GM18861 (cell line): ENCODE data around the gene RAX.
"Not testable (repeated sequence)": the region's sequence is repeated elsewhere in the genome, so short reads cannot be mapped to it uniquely, and the experiment has no call there.

ENCODE experiments used
- ATAC-seq: cut with Tn5 transposase; IDR thresholded peaks from one replicate; pipeline ENCODE4 v1.9.1; 2021; ENCODE audit not compliant: unreplicated experiment

The RAX gene

DNA sequence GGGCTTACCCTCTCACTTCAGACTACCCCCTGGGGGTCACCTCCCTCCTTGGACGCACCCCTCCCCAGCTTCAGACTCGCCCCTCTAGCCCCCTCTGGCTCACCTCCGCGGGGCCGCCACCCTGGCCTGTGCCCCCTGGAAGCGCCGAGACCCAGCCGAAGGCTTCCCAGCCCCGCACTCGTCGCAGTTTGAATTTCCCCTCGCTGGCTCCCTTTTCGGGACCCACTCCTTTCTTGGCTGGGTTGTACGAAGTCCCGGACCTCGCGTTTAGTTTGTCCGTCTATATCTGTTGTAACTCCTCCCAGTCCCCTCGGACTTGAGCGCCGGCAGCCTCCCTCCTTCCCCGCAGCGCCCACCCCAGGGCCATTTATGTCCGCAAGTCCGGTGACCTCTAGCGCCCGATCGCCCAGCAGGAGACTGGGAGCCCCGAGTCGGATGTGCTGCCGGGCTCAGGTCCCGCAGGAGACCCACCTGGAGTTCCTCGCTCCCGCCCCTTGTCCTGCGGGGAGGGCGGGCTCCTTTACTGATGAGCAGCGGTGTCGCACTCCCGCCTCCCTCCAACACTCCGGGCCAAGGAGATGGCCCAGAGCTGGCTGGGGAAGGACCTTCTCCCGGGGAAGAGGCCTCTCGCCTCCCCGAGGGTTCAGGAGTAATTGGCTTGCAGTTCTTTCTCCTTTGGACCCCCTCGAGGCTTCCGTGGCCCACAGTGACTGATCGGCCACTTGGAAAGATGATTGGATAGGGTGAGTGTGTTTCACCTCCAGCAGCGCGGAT, 692 bp upstream of the RAX start:
- no peak for ATAC-seq

DNA sequence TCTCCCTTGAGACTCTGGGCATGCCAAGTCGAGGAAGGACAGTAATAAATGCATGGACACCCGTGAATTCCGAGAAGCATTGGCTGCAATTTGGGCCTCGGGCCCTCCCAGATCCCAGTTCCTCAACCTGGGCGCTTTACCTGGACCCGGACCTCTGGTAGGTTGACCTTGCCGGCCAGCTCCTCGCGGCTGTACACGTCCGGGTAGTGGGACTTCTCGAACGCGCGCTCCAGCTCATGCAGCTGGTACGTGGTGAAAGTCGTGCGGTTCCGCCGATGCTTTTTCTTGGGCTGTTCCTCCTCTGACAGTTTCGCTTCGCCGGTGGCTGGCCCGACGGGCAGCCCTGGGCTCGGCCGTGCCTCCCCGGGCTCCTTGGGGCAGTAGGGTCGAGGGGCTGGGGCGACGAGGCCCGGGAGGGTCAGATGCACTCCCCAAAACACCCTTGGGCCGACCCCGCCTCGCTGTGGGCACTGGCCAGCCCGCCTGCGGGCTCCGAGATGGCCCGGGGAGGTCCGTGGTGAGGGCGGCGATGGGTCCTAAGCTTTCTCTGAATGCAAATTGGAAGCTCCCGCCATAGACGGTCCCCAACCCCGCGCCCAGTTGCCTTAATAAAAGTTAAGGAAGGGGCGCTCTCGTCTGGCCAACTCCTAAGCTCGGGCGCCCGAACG, 899 bp downstream of the RAX start:
- ATAC-seq, result no peak

DNA sequence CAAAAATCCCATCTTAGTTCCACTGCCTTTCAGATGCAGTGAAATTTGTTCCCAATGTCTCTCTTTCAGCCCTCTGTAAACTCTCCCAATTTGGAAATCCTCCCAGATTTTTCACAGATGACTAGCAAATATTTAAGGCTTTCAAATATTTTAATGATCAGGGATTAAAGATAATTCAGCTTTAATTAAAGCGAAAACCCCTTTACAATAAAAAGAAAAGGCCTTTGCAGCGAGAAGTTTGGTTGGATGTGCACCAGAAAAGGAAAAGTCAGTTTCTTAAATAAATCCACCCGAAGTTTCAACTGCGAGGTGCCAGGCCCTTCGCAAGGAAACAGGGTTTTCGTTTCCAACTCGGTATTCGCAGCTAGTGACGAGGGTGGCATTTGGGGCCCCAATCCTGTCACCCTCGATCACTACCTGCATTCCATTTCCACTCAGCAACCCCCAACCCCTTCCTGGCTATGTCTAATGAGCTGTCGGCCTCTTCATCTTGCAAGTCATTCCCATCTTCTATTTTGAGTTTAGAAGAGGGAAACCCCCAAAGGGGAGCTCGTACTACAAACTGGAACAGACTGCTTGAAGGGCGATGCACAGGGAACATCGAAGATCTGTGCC, 1.5 kb downstream of the RAX start:
- ATAC-seq, result no peak

DNA sequence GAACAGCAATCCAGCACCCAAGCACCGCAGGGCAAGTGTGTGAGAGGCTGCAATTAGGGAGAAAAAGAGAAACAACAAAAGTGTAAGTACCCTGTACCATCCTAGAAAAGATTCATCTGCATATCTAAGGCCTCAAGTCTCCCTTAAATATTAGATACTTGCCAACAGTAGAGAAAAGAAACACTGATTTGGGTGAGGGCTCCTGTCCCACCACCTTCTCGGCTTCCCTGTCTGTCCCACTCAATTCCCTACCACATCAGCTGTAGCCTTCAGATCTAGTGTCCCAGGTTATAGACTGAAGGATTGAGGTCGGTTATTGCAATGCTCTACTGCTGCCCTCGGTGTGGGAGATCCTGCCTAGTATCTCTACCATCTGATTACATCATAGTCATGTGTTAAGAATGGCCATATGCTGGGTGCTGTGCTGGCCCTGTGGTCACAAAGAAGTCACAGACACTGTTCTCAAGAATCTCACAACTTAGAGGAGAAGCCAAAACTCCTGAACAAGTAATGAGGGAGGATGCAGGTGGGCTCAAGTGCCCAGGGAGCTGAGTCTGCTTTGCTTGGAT, 2.5 kb downstream of the RAX start:
- ATAC-seq, result no peak

DNA sequence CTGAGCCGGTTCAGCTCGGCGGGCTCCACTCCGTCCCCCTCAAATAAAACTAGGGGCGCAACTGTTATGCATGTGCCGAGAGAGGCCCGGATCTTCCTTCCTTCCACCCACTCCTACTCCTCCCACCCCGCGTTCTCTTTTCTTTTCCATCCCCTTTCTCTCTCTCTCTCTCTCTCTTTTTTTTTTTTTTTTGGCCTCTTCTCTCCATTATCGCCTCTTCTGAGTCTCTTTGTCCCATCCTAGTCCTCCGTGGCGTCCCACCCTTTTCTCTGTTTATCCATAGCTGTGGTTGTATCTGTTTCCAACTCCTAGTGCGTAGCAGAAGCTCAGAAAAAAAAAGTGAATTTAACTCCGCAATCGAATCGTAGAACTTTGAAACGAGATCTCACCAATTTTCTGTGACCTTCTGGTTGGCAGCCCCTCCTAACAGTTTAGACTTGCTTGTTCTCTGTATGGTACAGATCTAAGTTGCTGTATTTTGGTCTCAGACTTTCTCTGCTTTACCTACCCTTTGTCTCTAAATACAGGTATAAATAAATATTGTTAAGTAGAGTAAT, 3.6 kb downstream of the RAX start:
- ATAC-seq, result no peak

DNA sequence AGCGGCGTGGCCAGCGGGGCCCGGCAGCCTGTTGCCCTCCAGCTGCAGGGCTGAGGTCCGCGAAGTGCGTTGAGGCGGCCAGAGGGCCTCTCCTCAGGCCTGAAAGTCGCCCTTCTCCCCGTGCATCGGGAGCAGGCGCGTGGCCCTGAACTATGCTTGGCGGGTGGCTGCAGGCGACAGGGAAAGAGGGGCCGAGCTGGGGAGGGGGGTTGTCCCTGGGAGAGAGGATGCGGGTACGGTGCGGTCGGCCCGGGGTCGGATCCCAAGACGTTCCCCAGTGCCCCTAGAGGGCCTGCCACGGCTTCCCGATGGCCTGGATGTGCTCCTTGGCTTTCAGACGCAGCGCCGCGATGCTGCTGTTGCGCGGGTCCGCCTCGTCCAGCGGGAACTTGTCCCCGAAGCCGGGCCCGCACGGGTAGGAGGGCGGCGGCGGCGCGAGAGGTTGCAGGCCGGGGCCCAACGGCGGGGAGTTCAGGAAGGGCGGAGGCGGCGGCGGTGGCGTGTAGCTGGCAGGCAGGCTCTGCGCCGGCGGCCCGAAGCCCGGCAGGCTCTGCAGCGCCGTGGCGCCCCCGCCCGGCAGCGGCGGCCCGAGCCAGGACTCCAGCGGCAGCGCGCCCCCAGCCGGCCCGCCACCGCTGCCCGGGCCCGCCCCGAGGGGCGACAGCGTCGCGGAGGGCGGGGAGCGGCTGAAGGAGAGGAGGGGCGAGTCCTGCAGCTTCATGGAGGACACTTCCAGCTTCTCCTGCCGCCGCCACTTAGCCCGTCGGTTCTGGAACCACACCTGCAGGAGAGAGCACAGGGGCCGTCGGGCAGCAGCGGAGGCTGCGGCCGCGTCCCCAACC, 4.3 kb downstream of the RAX start:
- ATAC-seq, result no peak

DNA sequence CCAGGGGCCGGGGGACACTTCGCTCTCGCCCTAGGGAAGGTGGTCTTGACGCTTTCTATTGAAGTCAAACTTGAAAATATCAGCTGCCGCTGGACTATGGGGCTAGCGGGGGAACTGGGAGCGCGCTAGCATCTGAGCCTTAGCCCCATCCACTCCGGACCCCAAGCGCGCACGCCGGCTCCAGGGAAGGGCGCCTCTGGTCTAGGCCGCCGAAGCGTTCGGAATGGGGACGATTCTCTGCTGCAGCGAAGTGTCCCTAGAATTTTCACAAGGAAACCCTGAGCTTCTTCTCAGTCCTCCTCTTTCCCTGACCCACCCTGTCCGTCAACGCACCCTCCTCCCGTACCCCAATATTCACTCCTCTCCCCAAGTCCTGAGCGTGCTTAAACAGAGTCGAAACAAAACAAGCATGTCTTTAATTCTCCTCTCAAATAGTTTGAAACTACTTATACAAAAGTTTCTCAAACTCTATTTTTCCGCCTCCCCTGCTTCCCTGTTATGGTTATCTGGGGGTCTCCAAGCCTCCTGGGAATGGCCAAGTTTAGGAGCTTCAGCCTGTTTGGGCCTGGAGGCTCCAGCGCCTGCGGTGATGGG, 5.0 kb downstream of the RAX start:
- no peak for ATAC-seq

DNA sequence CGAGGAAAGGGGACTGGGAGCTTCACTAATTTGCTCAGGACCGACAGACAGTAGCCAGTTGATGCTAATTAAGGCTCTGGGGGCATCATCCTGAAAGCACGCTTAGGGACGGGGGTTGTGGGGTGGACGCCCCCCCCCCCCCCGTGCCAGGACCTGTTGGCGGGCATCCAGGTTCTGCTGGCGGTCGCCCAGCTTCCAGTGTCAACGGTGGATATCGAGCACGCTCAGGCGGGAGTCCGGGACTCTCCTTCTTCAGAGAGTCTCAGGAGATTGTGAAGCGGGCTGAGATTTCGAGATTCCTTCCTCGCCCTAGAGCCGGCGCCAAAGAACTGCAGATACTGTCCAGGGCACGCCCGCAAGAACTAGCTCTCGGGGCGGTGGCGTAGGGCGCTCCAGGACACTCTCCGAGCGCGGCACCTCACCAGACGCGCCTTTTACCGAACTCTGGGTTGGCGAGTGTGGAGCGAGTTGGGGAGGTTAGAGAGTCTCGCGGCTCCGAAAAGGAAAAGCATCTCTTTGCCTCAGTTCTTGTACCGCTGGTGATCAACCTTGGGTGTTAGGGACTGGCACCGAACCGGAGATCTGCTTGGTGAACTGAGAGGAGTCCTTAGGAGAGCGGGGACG, 5.6 kb downstream of the RAX start:
- ATAC-seq, result no peak

DNA sequence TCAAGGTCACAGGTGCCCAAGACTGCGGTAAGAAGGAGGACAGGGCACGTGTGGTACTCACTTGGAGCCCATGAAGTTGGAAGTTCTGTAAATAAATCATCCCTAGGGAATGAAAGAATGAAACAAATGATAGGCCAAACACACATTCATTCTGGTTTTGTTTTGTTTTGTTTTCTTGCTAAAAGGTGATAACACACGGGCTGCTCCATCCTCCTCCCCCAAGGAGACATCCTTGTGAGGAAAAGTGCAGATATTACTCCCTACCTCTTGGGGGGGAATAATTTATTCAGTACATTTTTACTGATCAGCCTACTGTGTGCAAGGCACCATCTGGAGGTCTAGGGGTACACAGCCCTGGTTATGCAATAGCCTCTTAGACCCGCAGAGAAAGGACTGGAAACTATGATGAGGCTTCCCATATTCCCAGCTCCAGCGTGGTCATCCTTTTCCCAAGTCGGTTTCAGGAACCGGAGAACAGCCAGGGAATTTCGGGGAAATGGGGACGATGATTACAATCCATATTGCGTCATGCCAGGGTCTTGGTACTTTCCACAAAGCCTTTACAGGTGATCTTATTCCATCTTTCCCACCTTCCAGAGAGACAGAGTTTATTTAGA, 6.3 kb downstream of the RAX start:
- ATAC-seq, result no peak

DNA sequence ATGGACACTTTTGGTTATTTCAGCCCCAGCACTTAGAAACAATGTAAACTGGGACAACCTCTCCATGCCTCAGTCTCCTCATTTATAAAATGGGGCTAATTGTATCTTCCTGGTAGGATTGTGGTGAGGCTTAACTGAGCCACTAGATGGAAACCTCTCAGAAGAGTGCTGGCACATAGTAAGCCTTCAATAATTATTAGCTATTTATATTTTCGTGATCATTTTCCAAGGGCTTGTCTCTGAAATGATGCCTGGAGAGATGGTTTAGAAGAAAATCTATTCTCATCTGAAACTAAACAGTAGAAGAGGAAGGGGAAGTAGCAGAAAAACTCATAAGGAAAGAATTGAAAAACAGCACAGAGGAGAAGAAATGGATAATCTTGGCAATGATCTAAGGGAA, 6.8 kb downstream of the RAX start:
- no peak for ATAC-seq

DNA sequence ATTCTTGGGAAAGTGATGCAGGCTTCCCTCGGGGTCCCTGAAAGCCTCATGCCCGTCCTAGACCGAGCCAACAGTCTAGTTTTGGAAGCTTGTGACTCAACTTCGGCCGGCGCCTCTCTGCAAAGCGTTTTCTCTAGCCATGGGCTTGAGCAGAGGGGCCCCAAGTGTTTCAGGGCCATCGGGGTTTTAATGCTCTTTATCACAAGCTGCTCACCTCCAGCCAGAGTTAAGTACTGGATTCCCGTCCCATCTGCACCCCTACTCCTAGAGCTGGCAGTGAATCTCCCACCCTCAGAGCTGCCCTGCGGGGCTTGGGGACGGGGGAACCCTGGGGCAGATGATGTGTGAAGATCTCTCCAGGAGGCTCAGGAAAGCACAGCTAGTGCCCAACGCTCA, 7.3 kb downstream of the RAX start:
- ATAC-seq, result no peak

DNA sequence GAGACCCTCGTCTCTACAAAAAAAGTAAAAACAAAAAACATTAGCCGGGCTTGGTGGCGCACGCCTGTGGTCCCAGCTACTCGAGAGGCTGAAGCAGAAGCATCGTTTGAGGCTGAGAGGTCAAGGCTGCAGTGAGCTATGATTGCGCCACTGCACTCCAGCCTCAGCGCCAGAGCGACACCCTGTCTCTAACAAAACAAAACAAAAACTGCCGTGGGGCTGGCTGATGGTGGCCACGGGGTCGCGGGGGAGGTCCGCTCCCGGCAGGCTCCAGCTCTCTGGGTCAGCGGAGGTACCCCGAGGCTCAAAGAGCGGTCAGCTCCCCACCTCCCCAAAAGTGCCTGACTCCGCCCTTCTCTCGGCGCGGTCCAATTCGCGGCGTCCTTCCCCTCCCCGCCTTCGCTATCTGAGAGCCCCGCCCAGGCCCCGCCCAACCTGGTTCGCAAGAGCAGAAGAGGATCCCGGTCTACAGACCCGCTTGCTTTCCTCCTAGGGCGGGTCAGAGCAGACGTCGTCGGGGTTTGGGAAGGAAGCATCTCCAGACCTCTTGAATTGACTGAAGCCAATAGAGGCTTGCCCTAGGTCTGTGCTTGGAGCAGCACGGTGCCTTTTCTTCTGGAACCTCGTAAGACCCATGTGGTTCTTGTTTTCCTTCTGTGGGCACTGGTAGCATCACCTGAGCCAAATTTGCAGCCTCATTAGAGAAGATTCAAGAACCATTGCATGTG, 7.8 kb downstream of the RAX start:
- no peak for ATAC-seq

DNA sequence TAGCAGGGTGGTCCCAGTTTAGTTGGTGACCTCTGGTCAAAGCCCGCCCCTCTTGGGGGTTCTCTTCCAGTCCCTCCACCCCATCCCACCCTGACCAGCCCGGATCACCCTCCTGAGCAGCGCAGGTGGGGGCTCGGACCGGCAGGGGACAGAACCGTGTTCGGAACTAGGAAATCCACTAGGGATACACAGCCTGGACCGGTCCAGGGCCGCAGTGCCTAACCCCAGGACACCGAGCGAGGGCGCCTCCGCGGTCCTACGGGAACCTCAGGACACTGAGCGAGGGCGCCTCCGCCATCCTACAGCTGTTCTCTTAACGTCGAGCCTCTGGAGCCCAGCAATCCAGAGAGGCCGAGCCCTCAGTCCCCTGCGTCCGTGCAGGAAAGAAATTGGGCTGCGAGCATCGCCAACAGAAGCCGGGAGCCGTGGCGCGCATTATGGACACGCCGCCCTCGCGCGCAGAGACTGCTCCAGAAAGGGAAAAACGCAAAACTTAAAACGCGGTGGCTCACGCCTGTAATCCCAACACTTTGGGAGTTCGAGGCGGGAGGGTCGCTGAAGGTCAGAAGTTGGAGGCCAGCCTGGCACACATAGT, 8.5 kb downstream of the RAX start:
- ATAC-seq, result no peak

DNA sequence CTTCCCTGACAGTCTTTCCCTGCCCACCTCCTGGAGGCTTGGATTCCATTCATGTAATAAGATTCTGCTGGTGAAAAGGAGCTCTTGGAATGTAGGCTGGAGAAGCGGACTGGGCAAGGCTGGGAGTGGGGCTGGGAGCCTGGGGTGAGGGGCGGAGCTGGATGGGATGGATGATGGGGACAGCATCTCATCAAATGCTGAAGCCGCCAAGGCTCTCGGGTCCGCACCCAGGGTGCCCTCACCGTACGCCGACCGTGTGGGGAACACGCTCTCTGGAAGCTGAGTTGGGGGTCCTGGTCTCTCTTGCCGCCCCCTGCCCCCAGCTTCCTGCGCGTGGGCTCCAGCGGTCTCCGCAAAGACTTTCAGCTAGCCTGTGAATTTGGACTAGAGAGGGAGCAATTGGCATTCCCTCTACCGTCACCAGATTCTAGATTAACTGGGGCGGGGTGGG, 9.1 kb downstream of the RAX start:
- no peak for ATAC-seq

DNA sequence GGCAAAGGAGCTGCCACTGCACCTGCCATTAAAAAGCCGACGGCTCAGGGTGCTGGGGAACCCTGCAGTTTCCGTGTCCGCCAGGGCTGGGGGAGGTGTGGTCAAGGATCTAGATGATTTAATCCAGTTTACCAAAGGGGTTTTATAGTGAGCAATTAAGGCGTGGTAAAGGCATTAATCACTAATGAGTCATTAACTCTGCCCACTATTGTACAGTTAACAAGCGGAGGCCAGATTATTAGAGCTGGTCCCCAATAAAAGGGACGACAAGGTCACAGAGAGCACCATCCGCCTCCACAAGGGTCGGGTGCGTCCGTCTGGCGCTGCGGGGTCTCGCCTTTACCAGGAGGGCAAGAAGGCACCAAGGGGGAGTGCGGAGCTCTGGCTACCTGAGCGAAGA, 9.6 kb downstream of the RAX start:
- ATAC-seq, result no peak

DNA sequence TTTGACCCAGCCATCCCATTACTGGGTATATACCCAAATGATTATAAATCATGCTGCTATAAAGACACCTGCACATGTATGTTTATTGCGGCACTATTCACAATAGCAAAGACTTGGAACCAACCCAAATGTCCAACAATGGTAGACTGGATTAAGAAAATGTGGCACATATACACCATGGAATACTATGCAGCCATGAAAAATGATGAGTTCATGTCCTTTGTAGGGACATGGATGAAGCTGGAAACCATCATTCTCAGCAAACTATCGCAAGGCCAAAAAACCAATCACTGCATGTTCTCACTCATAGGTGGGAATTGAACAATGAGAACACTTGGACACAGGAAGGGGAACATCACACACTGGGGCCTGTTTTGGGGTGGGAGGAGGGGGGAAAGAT, 11.0 kb downstream of the RAX start:
- not testable (repeated sequence) for ATAC-seq

DNA sequence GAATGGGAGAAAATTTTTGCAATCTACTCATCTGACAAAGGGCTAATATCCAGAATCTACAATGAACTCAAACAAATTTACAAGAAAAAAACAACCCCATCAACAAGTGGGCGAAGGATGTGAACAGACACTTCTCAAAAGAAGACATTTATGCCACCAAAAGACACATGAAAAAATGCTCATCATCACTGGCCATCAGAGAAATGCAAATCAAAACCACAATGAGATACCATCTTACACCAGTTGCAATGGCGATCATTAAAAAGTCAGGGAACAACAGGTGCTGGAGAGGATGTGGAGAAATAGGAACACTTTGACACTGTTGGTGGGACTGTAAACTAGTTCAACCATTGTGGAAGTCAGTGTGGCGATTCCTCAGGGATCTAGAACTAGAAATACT, 11.4 kb downstream of the RAX start:
- not testable (repeated sequence) for ATAC-seq

DNA sequence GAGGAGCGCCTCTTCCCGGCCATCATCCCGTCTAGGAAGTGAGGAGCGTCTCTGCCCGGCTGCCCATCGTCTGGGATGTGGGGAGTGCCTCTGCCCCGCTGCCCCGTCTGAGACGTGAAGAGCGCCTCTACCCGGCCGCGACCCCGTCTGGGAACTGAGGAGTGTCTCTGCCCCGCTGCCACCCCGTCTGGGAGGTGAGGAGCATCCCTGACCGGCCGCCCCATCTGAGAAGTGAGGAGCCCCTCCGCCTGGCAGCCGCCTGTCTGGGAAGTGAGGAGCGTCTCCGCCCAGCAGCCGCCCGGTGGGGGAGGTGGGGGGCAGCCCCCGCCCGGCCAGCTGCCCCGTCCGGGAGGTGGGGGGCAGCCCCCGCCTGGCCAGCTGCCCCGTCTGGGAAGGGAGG, 17.8 kb downstream of the RAX start:
- ATAC-seq, result not testable (repeated sequence)
